Stimulated activated CD4-positive, alpha-beta T cell treated with anti-CD3 and anti-CD28 coated beads, Interleukin-1b, Interleukin-23, amount 100 ng/mL, for 1 hour (primary cell): Measurements from ENCODE around the gene NKD1.
A peak's percentile ranks its signal among the peaks of the same experiment; 100 is the strongest.

Experiments used
- DNase-seq, 2 donors: peaks; one replicate each; pipeline ENCODE4 v3.0.0-alpha.2; 2020; ENCODE audit warnings: low read depth in 2 of 2

Gene NKD1

GRCh38 chr16:50673496-50674275 is 125.5 kb downstream of the NKD1 start:
- DNase-seq = no peak

GRCh38 chr16:50674831-50675230 is 126.6 kb downstream of the NKD1 start:
- DNase-seq = no peak

- no peak for DNase-seq
These were observed 127.8 kb downstream of the NKD1 start for GRCh38 chr16:50675686-50676610.

GRCh38 chr16:50676684-50677225 is 128.6 kb downstream of the NKD1 start:
- DNase-seq = no peak

GRCh38 chr16:50677351-50677750 is 129.2 kb downstream of the NKD1 start:
- DNase-seq = no peak

- DNase-seq = no peak
These were observed 130.3 kb downstream of the NKD1 start for GRCh38 chr16:50678531-50678930.

GRCh38 chr16:50679266-50679665 is 131.1 kb downstream of the NKD1 start:
- DNase-seq = no peak

- DNase-seq = no peak
These were observed 131.7 kb downstream of the NKD1 start for GRCh38 chr16:50679676-50680555.

GRCh38 chr16:50680556-50680893 is 132.3 kb downstream of the NKD1 start:
- DNase-seq = no peak

- DNase-seq = peak in 1 of 2 donors; percentile 42
These were observed 133.1 kb downstream of the NKD1 start, which contains the start of gene SNX20 for GRCh38 chr16:50681021-50681885. Gene SNX20, minus strand, starts transcription at chr16:50681312. Its CDS starts 3,786 bp downstream, at chr16:50677526.

GRCh38 chr16:50683689-50684374 is 135.6 kb downstream of the NKD1 start:
- DNase-seq = no peak

GRCh38 chr16:50684823-50685461 is 136.7 kb downstream of the NKD1 start:
- no peak for DNase-seq

GRCh38 chr16:50685462-50686063 is 137.4 kb downstream of the NKD1 start:
- no peak for DNase-seq

- no peak for DNase-seq
These were observed 139.9 kb downstream of the NKD1 start for GRCh38 chr16:50688083-50688482.

GRCh38 chr16:50688867-50689266 is 140.7 kb downstream of the NKD1 start:
- DNase-seq = no peak

- DNase-seq = no peak
These were observed 142.0 kb downstream of the NKD1 start for GRCh38 chr16:50690177-50690576.

GRCh38 chr16:50692644-50692998 is 144.4 kb downstream of the NKD1 start:
- DNase-seq = no peak

GRCh38 chr16:50692999-50693781 is 145.0 kb downstream of the NKD1 start, which contains the start of gene NOD2:
Gene NOD2, plus strand, starts transcription at chr16:50693606. Its CDS starts 5,890 bp downstream, at chr16:50699496.
- no peak for DNase-seq
